Cardiac fibroblast (primary cell): ENCODE measurements around the gene NCOR2.

Experiments used
- DNase-seq, 2 donors: peaks; one replicate each; pipeline versions ENCODE4 v3.0.0 to v3.0.0-alpha.2; 2010; ENCODE audit warnings: low read depth in 2 of 2
- H3K4me3 ChIP-seq, 2 donors: replicated peaks in 1 of 2; 1 replicate in 1 of 2; 2 replicates in 1 of 2; pipeline ENCODE4 v1.5.1; 2011; ENCODE audit warnings: low read depth in 2 of 2, low read length in 2 of 2, mild to moderate bottlenecking in 2 of 2, moderate library complexity in 1 of 2
- TF ChIP-seq, protein P1 (sequence below): IDR thresholded peaks from one replicate; pipeline ENCODE4 v1.5.1; 2011; ENCODE audit warnings: low read depth, mild to moderate bottlenecking, low read length, inconsistent platforms

NCOR2 gene

DNA sequence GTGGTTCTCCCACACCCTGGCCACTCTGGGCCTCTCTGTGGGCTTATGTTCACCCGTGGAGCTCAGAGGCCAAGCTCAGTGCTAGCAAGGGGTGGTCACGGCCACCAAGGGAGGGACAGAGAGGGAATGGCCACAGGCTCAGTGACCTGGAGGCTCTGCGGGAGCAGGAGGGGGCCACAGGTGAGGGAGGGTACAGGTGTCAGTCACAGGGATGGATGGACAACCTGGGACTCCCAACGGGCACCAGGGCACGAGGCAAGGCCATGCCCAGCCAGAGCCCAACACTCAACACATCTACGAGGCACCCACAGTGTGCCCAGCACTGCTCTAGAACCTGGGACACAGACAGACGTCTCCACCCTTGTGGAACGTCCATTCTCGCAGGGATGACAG, 11.3 kb downstream of the NCOR2 start:
- TF ChIP-seq, protein P1, sequence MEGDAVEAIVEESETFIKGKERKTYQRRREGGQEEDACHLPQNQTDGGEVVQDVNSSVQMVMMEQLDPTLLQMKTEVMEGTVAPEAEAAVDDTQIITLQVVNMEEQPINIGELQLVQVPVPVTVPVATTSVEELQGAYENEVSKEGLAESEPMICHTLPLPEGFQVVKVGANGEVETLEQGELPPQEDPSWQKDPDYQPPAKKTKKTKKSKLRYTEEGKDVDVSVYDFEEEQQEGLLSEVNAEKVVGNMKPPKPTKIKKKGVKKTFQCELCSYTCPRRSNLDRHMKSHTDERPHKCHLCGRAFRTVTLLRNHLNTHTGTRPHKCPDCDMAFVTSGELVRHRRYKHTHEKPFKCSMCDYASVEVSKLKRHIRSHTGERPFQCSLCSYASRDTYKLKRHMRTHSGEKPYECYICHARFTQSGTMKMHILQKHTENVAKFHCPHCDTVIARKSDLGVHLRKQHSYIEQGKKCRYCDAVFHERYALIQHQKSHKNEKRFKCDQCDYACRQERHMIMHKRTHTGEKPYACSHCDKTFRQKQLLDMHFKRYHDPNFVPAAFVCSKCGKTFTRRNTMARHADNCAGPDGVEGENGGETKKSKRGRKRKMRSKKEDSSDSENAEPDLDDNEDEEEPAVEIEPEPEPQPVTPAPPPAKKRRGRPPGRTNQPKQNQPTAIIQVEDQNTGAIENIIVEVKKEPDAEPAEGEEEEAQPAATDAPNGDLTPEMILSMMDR = no peak
- no peak for DNase-seq
- H3K4me3 ChIP-seq = no peak overlapping the region

DNA sequence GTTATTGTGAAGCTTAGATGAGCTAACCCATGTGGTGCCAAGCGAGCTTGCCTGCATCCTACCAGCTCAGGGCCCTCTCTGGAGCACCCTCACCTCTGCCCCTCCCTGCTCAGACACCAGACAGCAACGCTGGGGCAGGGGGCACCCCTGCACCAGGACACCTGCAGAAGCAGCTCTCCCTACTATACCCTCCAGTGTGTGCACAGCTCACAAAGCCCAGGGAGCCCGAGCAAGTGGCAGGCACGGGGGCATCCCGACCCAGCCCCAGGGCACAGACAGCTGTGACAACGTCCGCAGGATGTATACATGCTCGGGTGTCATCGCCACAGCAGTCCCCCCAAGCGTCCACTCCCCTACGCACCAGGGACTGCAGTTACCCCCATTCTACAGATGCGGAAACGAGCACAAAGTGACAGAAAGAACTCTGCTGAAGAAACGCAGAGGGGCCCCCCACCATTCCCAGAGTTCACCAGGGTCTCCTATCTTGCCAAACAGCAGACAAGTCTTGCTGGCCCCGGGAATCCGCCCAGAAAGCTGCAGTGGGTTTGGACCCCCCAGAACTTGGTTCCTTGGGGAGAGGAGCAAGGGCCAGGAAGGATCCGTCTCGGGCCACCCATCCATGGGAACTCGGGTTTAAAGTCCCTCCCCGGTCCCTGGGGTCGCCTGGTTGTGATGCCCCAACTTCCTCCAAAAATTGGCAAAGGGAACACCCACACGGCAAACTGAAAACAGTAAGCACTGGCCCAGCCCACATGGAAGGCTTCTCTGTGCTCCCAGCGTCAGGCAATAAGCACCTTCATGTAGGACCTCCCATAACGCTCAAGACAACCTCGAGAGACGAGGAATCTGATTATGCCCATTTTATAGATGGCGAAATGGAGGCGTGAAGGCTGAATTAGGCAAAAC, 12.0 kb downstream of the NCOR2 start:
- TF ChIP-seq, protein P1 = no peak
- H3K4me3 ChIP-seq = no peak overlapping the region
- DNase-seq = no peak

DNA sequence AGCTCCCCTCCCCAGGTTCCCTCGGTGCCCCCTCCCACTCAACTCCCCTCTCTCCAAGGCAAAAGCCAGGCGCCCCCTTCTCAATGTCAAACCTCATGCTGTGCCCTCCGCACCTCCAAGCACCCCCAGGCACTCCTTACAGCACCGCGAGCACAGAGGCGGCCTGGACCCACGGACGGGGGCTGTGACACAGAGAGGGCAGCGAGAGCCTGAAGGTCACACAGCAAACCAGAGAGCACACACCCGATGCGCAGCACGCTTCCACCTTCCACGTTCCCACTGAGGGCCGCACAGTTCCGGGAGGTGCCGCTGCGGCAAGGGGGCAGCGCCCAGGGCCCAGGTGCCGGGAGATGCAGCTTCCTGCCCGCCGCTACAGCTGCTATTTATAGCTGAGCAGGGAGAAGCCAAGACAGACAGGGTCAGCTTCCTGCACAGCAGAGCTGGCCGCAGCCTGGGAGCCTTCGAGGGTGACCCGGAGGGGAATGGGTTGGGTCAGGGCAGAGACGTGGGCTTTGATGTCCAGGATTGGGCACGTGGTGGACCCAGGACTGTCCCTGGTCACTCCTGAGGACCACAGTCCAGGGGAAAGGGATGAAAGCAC, 12.9 kb downstream of the NCOR2 start:
- TF ChIP-seq, protein P1 = no peak
- H3K4me3 ChIP-seq = no peak overlapping the region
- DNase-seq = no peak

DNA sequence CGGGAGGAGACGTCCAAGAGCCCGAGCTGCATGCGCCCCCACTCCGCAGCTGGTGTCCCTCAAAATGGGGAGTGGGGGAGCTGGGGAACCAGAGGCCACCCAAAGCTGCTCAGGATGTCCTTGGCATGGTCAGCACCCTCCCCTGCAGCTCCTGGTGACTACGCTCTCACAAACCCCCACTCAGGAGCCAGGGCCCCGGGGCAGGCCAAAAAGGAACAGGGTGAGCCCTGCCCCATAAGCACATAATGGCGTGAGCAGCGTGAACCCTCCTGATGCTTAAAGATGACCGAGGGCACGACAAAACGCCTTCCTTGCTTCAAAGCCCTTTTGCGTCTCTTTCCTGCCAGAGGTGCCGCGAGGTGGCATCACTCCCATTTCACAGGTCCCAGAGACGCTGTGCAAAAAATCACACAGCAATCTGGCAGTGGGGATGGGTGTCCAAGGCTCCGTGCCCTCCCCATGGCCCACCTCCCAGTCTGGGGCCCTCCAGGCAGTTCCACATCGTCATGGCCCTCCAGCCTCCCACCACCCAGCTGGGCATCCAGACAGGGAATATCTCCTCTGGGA, 13.5 kb downstream of the NCOR2 start:
- TF ChIP-seq, protein P1 = no peak
- no peak for DNase-seq
- H3K4me3 ChIP-seq = no peak overlapping the region

DNA sequence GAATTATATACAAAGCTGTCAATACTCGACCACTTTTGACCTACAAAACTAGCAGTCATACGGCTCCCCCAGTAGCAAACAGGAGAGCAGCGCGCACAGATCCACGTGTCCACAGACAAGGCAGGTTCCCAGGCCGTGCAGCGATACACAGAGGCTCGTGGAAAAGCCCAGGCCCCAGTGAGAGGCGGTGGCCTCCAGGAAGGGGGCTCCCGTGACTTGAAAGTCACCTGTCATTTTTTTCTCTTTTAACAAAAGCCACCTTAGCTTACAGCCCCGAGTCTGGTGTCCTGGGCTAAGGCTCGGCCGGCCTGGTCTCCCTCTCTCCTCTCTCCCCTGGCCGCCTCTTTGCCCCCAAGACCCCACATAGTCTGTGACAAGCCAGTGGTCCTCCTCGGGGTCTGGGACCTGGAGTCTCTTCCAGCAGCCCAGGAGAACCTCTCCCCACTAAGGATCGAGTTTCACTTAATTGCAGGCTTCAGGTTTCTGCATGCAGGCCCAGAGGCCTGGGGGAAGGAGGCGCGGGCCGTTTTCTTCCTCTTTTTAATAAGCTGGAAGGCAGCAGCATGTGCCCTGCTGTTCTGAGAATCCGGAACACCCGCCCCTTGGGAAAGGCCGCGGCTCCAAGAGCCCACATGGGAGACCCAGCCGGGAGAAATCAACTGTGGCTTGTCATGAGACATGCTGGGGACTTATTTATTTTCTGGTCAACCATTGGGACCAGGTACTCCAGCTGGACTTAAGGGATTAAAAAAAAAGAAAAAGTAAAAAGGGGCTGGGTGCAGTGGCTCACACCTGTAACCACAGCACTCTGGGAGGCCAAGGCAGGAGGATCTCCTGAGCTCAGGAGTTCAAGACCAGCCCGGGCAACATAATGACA, 15.9 kb downstream of the NCOR2 start:
- TF ChIP-seq, protein P1 = no peak
- DNase-seq = no peak
- H3K4me3 ChIP-seq = no peak overlapping the region
